Natural killer cell (primary cell): Measurements from ENCODE around the gene FOS. TPM values are rescaled to one million over a fixed set of nuclear protein-coding genes. Genes with fewer than 3 reads are reported as not detected.

Source experiments
- ATAC-seq, 3 donors: fragments of 150-1000 bp in 2 of 3; fragments of 200-7000 bp in 1 of 3; cut with Tn5 transposase; 1 replicate in 1 of 3; 2 replicates in 2 of 3; pipeline ENCODE4 v1.10.0; 2021; ENCODE audit warnings: mild to moderate bottlenecking in 2 of 3, moderate library complexity in 2 of 3
- DNase-seq, 2 donors: peaks; one replicate each; pipeline versions ENCODE4 v3.0.0 to v3.0.0-alpha.2; 2013 to 2021; ENCODE audit warnings: mixed read lengths in 1 of 2
- H3K27ac ChIP-seq: one replicate; pipeline ENCODE4 v1.5.1; 2013; ENCODE audit warnings: mild to moderate bottlenecking, low read length
- H3K27me3 ChIP-seq: one replicate; pipeline ENCODE4 v1.6.1; 2013; ENCODE audit warnings: low read length; ENCODE audit not compliant: control insufficient read depth, insufficient read depth
- H3K36me3 ChIP-seq: one replicate; pipeline ENCODE4 v1.6.1; 2013; ENCODE audit warnings: low read length; ENCODE audit not compliant: control insufficient read depth, insufficient read depth
- H3K4me1 ChIP-seq: one replicate; pipeline ENCODE4 v1.6.1; 2013; ENCODE audit warnings: low read length; ENCODE audit not compliant: control insufficient read depth, insufficient read depth
- H3K4me3 ChIP-seq: one replicate; pipeline ENCODE4 v1.5.1; 2013; ENCODE audit warnings: low read length
- H3K9me3 ChIP-seq: one replicate; pipeline ENCODE4 v1.6.1; 2013; ENCODE audit warnings: low read length; ENCODE audit not compliant: control insufficient read depth, insufficient read depth
- H3K27ac Mint-ChIP-seq, 2 donors: one replicate each; pipeline ENCODE4 v1.8.0; 2022; ENCODE audit warnings: mild to moderate bottlenecking in 2 of 2, mixed read lengths in 2 of 2, moderate library complexity in 1 of 2
- H3K27me3 Mint-ChIP-seq, 2 donors: one replicate each; pipeline ENCODE4 v1.8.0; 2022; ENCODE audit warnings: low read depth in 2 of 2, mixed read lengths in 2 of 2
- H3K36me3 Mint-ChIP-seq: one replicate; pipeline ENCODE4 v1.8.0; 2022; ENCODE audit warnings: mixed read lengths
- H3K4me1 Mint-ChIP-seq, 2 donors: one replicate each; pipeline ENCODE4 v1.8.0; 2022; ENCODE audit warnings: mixed read lengths in 2 of 2
- H3K4me3 Mint-ChIP-seq: one replicate; pipeline ENCODE4 v1.8.0; 2022; ENCODE audit warnings: mild to moderate bottlenecking, moderate library complexity, mixed read lengths
- H3K9me3 Mint-ChIP-seq, 2 donors: one replicate each; pipeline ENCODE4 v1.8.0; 2022; ENCODE audit warnings: mixed read lengths in 2 of 2
- CTCF ChIP-seq: fragments of 200-600 bp; IDR thresholded peaks from one replicate; pipeline ENCODE4 v1.8.0; 2022; ENCODE audit warnings: antibody characterized with exemption
- WGBS: methylation state at CpG from one replicate; pipeline ENCODE4 v1.1.7; 2013; ENCODE audit warnings: missing lambda C conversion rate; ENCODE audit not compliant: insufficient coverage; 5-methylcytosine and 5-hydroxymethylcytosine counted together
- intact Hi-C: fragments of 100-400 bp; cut with micrococcal nuclease; formaldehyde crosslinking; loops from one replicate; pipeline ENCODE4 v1.14.2; 2022
- total RNA-seq, 4 donors: library from RNA; stranded (reverse); fragments of 120-200 nt in 1 of 4; gene quantifications; one replicate each; pipeline versions ENCODE4 v1.2.3 to v1.2.4, GENCODE V29; 2013 to 2022

The FOS gene
- total RNA-seq, 3 donors from 2014 or later (not counting 1 experiment from before 2014, with no cell fraction given), result 2,527 to 3,257 (median 3,104) TPM

- intact Hi-C loops, result no loop called here
- WGBS, result 98% methylated on average over 9 of the region's 9 CpGs
- Mint-ChIP-seq H3K4me3 (no peak overlapping the region), H3K36me3 (no peaks in the 10 kb centered on the region), H3K4me1 (peaks cover 25 to 38% of the 10 kb centered on the region in 2 donors), H3K27ac (peak overlapping the region in 1 of 2 donors; percentile 70), H3K9me3 (no peaks in the 10 kb centered on the region), H3K27me3 (peaks cover 4 to 8% of the 10 kb centered on the region in 2 donors)
- Histone ChIP-seq H3K9me3 (no peaks in the 10 kb centered on the region), H3K27me3 (no peaks in the 10 kb centered on the region), H3K4me3 (no peak overlapping the region), H3K36me3 (no peaks in the 10 kb centered on the region), H3K27ac (no peak overlapping the region), H3K4me1 (peaks cover 31% of the 10 kb centered on the region)
- ATAC-seq (no peak), DNase-seq (no peak)
- no peak for TF ChIP-seq CTCF
Measured at GRCh38 chr14:75271514-75271913, 7.1 kb upstream of the FOS start.

GRCh38 chr14:75273272-75274049 is 5.2 kb upstream of the FOS start:
- Histone ChIP-seq H3K4me3 (no peak overlapping the region), H3K4me1 (peaks cover 46% of the 10 kb centered on the region), H3K27ac (no peak overlapping the region), H3K27me3 (peaks cover 4% of the 10 kb centered on the region), H3K36me3 (no peaks in the 10 kb centered on the region), H3K9me3 (no peaks in the 10 kb centered on the region)
- no peak for TF ChIP-seq CTCF
- DNase-seq (no peak), ATAC-seq (no peak)
- Mint-ChIP-seq H3K36me3 (no peaks in the 10 kb centered on the region), H3K4me3 (no peak overlapping the region), H3K27me3 (peaks cover 6 to 8% of the 10 kb centered on the region in 2 donors), H3K4me1 (peaks cover 36 to 53% of the 10 kb centered on the region in 2 donors), H3K27ac (peak overlapping the region; percentile 93 to 95), H3K9me3 (no peaks in the 10 kb centered on the region)
- intact Hi-C loops, result loop anchor here (2.0 kb wide), 1 partner anchor 15 kb away; no protein-coding TSS in a partner anchor
- WGBS, result 88% methylated on average over 13 of the region's 13 CpGs

- Histone ChIP-seq H3K9me3 (no peaks in the 10 kb centered on the region), H3K27me3 (peaks cover 9% of the 10 kb centered on the region), H3K27ac (peak overlapping the region; percentile 53), H3K4me3 (no peak overlapping the region), H3K4me1 (peaks cover 52% of the 10 kb centered on the region), H3K36me3 (no peaks in the 10 kb centered on the region)
- H3K4me3 Mint-ChIP-seq, result peak overlapping the region; percentile 67
- 69% methylated on average over 4 of the region's 6 CpGs for WGBS
- no peak for DNase-seq
- no peaks in the 10 kb centered on the region for H3K36me3 Mint-ChIP-seq
- H3K4me1 Mint-ChIP-seq, result peaks cover 43 to 61% of the 10 kb centered on the region in 2 donors
- ATAC-seq, result no peak
- no peaks in the 10 kb centered on the region for H3K9me3 Mint-ChIP-seq
- intact Hi-C loops, result loop anchor here (2.0 kb wide), 1 partner anchor 15 kb away; no protein-coding TSS in a partner anchor
- no peak for TF ChIP-seq CTCF
- H3K27ac Mint-ChIP-seq, result peak overlapping the region; percentile 93 to 95
- peaks cover 3 to 9% of the 10 kb centered on the region in 2 donors for H3K27me3 Mint-ChIP-seq
Measured at GRCh38 chr14:75274050-75274898, 4.4 kb upstream of the FOS start.
